Activated CD8-positive, alpha-beta memory T cell treated with anti-CD3 and anti-CD28 coated beads for 48 hours (primary cell): ENCODE results near the gene KRT20.
"Not testable (repeated sequence)": the region's sequence is repeated elsewhere in the genome, so short reads cannot be mapped to it uniquely, and the experiment has no call there.

Experiments used
- DNase-seq, 3 experiments: peaks; one replicate each; pipeline ENCODE4 v3.0.0-alpha.2; 2020; ENCODE audit warnings: low read depth in 2 of 3, low spot score in 2 of 3

Gene KRT20

DNA sequence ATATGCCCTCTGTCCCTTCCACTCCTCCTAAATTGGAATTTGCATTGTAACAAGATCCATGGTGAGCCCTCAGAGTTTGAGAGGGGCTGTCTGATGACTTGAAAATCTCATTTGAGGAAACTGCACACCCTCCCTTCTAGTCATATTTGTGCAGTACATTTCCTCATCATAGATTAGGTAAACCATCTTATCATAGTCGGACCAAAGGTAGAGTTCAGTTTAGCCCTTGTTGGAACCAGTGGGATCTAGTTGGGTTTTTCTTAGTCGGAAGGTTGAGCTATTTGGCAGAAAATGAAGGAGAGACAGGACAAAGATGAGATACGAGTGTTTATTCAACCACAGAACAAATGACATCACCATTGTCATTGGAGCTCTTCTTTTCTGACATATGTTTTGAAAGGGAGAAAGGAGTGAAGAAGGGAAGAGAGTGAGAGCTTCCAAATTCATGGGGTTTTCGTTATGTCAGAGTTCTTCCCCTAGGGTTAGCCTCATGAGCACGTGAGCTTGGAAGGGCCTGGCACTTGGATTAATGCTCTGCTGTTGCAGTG is 15.8 kb upstream of the KRT20 start:
- no peak for DNase-seq

GRCh38 chr17:40896916-40897455 is 11.9 kb upstream of the KRT20 start:
- DNase-seq = no peak

GRCh38 chr17:40895106-40895730 is 10.2 kb upstream of the KRT20 start:
- DNase-seq = no peak

DNA sequence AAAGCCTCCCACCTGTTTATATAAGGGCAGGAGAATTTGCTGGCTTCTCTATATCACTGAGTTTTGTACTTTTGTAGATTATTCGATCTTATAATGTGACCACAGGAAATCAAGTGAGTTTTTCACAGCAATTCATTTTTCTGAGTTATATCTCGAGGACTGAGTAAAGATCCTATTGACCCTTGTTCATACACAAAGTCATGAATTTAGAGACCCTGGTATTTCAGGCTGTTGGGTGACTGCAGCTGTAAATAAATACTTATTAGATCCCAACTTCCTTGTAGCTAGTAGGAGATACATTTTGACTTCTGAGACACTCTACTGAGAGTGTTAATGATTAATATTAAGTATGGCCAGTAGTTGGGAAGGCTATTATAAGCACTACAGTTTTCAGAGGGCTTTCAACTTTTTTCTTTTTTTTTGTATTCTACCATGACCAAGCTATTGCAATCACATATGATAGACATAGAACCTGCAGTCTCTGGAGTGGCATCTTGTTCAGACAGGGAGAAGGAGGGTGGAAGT is 3.2 kb upstream of the KRT20 start:
- DNase-seq = no peak

- DNase-seq = no peak
These were observed 1.0 kb upstream of the KRT20 start for GRCh38 chr17:40886090-40886489.

DNA sequence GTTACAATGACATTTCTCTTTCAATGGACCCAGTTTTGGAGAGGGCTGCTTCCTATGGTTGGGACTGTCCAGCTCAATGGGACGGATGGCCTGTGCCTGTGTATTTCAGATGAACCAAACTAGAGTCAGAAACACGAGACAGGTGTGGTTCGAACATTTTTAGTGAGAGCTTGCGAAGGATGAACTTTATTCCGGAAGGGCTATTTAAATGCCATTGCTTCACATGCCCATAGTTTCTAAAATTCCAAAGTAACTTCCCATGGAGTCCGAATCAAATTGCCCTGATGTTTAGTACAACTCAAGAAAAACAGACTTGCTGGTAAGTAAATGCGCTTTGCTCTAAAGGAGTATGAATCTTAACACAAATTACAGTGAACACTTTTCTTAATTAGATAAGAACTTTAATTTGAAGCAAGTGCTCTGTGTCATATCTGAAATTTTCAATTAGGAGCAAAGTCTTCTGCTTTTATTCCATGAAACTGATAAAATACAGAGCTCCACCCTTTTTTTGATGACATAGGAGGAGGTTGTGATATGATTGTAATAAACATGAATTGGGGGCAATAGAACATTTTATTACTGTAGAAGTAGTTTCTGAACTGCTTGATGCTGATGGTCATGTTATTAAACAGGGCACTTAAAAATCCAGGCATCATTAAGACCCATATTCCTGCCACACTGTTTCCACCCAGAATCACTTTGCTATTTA is 1.3 kb downstream of the KRT20 start:
- DNase-seq = no peak

- no peak for DNase-seq
These were observed 2.0 kb downstream of the KRT20 start for GRCh38 chr17:40883031-40883430.

DNA sequence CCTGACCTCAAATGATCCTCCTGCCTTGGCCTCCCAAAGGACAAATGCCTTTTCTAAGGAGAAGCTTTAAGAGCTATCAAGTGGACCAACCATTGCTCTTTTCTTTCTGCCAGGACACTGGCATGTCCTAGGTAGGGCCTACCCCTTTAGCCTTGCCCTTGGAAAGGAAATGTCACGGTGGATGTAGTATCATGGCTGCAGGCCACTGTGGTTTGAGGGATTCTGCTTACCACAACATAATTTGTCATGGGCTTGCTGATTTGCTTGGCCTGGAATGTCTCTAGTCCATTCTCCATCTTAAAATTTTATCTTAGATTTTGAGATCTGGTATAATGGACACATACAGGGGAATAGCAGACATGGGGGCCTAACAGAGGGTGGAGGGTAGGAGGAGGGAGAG is 6.0 kb downstream of the KRT20 start:
- DNase-seq = no peak

- no peak for DNase-seq
These were observed 7.0 kb downstream of the KRT20 start for GRCh38 chr17:40878044-40878443.

GRCh38 chr17:40873801-40874200 is 11.2 kb downstream of the KRT20 start:
- DNase-seq = no peak

GRCh38 chr17:40873255-40873654 is 11.8 kb downstream of the KRT20 start:
- DNase-seq = no peak

GRCh38 chr17:40872416-40872815 is 12.6 kb downstream of the KRT20 start:
- no peak for DNase-seq

DNA sequence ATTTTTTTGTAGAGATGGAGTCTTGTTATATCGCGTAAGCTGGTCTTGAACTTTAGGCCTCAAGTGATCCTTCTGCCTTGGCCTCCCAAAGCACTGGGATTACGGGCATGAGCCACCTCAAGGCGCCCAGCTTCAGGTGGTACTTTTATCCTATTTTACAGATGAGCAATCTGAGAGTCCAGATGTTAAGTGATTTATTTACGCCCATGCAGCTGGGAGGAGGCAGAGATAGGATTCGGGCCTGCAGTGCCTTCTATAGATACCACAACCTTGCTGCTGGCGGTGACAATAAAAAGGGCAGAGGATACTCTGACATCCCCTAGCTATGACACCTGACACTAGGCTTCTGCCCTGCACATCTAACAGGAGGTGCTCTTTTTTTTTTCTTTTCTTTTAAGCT is 13.7 kb downstream of the KRT20 start:
- DNase-seq = no peak

- no peak for DNase-seq
These were observed 14.9 kb downstream of the KRT20 start for GRCh38 chr17:40870136-40870535.

DNA sequence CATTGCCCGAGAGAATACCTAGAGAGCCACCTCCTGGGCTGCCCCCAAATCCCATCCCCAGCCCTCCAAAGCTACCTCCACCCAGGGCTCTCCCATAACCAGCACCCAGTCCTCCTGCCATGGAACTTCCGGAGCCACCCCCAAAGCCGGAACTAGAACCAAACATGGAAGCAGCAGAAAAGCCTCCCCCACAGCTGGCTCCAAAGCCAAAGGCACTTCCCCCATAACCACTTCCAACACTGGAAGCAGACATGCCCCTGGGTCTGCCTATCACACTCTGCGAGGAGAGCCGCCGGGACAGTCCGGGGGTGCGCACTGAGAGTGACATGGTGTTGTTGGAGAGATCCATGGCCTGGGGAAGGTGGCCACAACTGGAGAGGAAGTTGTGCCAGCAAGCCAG is 18.2 kb downstream of the KRT20 start, which contains the start of gene KRT12:
KRT12 (minus strand) TSS at position 386 of the 400 bp plus-strand sequence; CDS start at position 349, 37 bp downstream.
- no peak for DNase-seq

GRCh38 chr17:40864661-40865390 is 20.2 kb downstream of the KRT20 start:
- DNase-seq = no peak

- DNase-seq = no peak
These were observed 21.9 kb downstream of the KRT20 start for GRCh38 chr17:40862985-40863733.

DNA sequence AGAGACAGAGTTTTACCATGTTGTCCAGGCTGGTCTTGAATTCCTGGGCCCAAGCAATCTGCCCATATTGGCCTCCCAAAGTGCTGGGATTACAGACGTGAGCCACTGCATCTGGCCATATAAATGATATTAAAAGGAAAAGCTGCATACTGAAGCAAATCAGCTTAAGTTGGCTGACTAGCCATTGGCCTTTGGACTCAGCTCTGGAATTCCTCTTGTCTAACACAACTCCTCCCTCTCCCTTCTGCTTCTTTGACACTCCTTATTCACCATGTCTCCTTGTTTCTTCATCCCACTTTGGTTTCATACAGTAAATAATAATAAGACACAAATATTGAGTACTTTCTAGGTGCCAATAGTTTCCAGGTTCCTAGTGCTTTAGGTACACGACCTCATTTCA is 25.5 kb downstream of the KRT20 start:
- no peak for DNase-seq

DNA sequence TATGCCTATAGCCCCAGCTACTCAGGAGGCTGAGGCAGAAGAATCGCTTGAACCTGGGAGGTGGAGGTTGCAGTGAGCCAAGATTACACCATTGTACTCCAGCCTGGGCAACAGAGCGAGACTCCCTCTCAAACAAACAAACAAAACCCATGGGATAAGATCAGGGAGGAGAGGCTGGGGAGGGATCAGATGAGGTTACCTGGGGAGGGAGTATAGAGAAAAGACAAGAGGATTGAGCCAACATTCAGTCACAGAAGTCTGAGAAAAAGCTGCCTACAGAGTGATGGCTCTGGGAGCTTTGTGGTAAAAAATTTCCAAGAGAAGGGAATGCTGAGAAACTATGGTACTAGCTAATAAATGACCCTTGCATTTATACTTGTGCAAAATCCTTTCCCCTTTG is 26.4 kb downstream of the KRT20 start:
- DNase-seq = not testable (repeated sequence)

DNA sequence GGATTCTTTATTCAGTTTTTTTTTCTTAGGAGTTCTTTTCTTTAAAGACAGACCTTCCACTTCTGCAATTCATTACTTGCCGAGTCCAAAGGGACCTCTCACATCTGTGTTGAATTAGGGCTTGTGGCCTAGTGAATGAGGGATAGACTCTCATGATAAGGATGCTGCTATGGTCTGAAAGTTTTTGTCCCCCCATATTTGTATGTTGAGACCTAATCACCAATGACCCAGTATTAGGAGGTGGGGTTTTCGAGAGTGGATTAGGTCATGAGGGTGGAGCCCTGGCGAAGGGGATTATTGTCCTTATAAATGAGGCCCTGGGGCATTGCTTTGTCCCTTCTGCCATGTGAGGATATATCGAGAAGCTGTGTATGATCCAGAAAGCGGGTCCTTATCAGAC is 27.5 kb downstream of the KRT20 start:
- no peak for DNase-seq
